ENCODE results near the gene DTNA.
"Not testable (repeated sequence)": the region's sequence is repeated elsewhere in the genome, so short reads cannot be mapped to it uniquely, and the experiment has no call there.

DTNA gene

DNA sequence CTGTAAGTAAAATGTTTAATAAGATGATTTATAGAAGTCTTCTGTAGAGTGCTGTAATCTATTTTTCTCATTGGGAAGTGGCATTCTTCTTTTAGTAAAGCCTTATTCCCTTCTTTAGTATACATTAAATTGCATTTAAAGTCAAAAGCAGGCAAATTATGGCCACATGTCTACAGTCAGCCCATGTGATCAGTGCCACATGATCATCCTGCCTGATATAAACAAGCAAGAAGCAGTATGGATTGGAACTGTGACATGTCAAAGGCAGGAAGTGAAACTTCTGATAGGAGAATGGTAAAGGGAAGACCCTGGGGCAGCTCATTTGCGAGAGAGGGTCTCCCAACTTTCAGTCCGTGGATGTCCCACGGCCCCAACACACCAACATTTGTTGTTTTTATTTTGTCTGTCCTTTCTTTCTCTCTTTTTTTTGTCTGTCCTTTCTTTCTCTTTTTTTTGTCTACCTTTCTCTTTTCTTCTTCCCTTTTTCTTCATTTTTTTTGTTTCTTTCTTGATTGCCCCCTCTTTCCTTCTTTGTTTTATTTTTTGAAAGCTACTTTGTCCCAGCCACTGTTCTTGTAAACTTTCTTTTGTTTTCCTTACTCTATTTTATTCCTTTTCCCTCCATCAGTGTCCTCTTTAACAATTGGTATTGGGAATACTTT lies 154.9 kb downstream of the DTNA start:
- no peak for DNase-seq

DNA sequence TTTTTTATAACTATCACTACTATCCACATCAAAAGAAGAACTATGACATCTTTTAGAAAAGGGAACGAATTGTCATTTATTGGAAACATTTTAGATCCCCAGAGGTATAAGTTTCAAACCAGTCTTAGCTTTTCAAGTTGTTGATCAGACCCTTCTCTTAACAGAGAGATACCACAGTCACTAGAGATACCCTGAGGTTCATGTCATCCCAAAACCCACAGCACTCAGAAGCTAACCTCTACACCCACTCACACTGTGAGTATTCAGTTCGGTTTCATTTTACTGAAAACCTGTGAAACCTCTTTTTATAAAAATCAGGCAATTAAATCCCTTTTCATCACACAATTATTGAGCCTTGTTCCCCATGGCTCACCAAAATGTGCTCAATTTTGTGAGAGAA lies 156.2 kb downstream of the DTNA start:
- DNase-seq: no peak

DNA sequence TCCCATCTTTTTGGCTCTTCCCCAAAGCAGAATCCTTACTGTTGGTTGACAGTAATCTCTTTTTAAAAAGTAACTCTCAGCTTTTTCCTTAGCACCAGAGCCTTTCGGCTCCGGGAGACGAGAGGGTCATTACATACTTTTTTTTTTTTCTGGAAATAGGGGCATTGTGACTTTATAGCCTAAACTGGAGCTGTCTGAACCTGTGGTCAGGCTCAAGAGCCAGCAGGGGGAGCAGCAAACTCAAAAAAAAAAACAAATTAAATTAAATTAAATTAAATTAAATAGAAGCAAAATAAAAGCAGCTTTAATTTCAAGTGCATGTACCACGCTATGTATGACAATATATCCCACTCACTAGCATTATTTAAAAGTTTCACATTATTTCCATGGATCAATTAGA lies 156.6 kb downstream of the DTNA start:
- no peak for DNase-seq

DNA sequence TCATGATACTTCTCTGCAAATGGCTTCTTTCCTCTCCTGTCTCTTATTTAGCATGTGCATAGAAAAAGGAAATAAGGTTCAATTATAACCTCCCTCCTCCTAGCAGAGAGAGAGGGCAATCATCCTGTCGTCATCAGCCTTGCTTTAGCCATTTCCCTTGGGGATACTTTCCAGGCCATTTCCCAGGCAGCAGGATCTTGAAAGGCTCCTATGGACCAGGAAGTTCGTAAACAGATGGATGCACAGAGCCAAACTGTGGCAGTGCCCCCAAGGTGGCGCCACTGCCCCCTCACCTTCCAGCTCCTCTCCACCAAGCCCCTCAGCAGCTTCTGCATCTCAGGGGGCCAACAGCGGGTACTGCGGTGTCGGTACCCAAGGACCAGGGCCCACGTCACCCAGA lies 157.4 kb downstream of the DTNA start:
- DNase-seq: no peak

DNA sequence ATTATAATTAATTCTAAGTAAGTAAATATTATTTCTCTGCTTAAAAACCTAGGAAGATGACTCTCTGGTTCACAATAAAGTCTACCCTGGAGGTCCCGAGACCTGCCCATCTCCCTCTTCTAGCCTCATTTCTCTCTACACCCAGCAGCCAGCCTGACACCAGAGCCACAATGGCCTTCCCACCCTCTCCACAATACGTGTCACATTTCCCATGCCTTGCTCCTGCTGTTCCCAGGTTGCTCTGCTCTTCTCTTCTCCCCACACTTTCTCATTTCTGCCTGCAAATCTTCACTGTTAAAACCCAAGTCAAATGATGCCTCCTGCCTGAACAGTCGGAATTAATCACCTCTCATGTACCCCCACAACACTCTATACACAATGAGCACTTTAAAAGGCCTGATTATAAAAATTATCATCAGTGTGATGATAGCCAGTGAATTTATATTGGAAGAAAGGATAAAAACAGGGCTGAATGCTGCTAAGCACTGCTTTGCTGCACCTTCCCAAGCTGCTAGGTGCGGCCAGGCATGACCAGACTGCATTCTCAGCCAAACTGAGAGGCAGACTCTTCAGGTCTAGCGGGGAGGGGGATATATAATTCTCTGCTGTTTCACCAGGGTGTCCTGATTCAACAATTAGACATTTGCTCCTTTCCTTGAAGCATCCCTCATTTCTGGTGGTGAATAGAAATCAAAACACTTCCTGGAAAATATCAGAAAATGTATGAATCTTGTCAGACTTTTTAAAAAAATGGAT lies 160.6 kb downstream of the DTNA start:
- no peak for DNase-seq

DNA sequence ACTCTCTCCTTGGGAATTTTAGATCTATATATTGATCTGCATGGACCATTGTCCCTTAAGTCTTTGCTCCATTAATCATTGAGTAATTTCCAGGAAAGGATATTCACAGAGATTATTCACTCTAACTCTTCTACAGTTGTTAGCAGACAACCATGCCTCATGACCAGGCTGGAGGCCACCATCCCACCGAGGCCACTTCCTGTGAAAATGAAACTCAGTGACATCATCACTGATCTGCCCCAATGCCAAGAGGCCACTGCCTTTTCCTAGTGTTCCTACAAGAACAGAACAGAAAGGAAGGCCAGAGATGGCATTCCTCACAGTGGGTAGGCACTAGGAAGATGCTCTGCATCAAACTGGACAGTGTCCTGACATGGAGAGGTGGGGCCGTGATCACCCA lies 161.3 kb downstream of the DTNA start:
- DNase-seq: no peak

DNA sequence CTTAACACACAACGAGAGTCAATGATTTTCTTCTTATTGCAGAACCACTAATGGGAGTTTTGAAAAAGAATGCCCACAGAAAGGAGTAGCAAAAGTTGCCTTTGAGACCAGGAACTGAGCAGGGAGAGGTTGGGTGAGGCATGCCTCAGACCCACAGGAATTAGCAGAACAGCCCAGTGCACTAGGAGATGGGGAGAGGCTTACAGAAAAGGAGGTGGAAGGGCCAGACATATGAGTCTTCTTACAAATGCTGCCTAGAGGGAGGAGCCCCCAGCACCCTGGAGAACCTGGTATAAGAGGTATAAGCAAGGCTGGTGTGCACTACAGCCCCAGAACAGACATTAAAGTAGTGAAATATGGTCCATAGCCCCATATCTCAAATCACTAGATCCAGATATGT lies 162.0 kb downstream of the DTNA start:
- DNase-seq: no peak

DNA sequence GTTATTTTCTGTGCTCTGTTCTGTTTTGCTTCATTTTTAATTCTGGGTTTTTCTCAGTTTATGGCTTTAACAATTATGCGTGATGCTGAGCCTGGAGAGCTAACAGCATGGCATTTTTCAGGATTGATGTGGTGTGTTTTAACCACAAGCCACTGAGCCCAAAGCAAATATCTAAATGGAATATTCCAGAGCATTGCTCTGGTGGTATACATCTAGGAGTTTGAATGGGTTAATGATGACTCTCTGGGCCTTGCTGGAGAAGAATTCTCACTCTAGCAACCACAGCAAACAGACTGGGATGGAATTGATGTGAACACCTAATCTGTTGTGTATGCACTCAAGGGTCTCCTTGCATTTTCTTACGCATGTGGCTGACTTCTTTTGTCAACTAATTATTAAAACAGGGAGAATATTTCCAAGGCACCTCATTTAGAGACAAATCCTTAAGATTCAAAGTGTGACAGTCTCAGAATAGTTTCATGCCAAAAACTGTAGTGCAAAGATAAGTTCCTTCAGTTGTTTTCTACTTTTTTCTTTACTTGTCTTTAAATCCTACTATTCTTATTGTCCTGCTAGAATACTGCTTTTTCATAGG lies 164.0 kb downstream of the DTNA start:
- DNase-seq: no peak

DNA sequence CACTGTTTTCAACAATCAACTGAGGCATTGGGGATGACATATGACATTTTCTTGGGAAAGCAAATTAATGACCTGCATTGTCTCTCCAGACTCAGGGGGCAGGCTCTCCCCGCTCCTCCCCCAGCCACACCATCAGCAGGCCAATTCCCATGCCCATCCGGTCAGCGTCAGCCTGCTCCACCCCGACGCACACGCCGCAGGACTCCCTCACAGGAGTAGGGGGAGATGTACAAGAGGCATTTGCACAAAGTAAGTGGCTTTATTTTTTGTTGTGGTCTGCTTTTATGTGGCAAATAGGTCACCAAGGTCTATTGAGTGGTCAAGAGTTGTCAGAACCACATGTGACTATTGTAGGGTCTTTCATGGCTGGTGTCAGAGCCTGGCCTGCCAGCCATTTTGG lies 165.1 kb downstream of the DTNA start:
- DNase-seq: no peak

DNA sequence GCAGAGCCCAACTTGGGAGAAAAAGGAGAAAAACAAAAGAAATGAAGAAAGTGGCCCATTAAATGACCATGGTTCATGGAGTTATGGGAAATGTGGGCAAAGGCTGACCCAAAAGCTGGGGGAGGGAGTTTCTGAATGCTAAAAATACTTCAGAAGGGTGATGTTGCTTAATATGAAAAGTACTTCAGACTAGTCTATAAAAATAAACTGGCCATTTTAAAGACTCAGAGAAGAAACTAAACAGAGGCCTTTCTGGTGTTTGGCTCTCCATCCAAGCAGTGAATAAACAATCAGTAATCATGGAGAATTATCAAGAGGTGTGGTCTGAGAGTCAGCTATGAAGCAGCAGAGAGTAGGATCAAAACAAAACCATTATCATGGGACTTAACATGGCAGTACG lies 170.3 kb downstream of the DTNA start:
- DNase-seq: no peak

DNA sequence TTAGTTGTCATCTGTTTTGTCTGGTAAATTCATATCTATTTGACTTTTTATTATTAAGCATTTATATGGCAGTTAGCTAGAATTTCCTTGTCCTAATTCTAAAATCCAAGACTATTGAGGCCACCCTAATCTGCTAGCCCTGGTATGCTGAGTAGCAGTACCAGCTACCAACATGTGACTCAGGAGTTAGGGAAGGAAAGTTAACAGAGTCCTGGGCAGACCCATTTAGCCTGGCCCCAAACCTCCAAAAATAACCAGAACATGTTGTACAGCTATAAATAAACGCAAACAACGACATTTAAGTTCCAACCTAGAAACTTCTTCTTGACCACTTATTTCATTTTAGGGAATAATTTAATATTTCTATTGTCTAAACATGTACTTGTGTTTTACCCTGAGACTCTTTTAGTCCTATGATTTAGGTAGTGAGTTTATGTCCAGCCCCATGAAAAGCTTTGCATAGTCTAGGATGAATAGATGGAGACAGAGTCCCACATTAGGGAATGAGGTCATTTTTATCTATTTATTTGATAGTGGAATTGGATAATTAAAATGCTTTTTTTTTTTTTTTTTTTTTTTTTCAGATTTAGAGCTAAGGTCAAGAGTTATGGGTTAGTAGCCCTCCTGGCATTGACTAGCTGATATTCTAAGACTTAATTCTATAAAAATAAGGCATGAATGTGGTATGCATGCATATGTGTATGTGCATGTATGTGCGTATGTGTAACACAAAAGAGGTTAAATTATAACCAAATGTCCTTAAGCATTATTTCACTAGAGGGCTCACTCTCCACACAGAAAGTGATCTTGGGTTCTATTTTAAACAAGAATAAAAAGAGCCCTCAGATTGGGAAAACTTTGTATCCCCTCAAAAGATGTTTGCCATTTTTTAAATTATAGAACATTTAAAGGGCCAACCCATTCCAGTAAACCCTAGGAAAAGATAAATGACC lies 171.1 kb downstream of the DTNA start:
- no peak for DNase-seq

DNA sequence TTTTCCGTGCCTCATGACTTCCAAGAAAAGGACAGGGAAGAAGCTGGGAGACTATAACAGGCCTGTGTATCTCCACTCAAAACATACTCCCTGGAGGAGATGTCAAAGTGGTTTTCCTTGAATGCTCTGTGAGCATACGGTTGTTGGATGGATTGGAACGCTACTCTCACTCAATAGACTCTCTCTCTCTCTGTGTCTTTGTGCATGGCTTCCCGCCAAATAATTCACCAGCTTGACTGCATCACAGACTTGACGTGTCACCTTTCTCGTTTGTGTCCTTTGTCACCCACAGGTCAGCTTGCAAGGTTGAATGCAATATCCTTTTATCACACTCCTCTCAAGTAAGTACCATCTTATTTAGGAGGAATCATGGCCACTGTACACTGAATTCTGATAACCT lies 174.3 kb downstream of the DTNA start:
- DNase-seq: no peak

DNA sequence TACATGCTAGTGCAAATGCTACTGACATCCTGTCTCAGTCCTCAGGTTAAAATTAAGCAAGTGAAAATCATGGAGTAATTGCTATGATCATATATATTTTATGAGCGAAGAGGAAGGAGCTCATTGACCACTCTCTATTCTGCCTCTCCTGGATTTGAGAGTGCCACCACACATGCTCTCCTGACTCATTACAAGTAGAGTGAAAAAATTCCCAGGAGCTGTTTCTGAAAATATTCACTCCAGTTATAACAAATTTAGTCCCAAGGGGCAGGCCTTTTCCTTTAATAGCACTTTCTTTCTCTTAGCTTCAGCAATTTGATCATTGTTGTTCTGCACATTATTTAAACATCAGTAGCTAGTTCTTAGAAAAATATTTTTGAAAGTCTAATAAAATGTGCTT lies 176.1 kb downstream of the DTNA start:
- no peak for DNase-seq

DNA sequence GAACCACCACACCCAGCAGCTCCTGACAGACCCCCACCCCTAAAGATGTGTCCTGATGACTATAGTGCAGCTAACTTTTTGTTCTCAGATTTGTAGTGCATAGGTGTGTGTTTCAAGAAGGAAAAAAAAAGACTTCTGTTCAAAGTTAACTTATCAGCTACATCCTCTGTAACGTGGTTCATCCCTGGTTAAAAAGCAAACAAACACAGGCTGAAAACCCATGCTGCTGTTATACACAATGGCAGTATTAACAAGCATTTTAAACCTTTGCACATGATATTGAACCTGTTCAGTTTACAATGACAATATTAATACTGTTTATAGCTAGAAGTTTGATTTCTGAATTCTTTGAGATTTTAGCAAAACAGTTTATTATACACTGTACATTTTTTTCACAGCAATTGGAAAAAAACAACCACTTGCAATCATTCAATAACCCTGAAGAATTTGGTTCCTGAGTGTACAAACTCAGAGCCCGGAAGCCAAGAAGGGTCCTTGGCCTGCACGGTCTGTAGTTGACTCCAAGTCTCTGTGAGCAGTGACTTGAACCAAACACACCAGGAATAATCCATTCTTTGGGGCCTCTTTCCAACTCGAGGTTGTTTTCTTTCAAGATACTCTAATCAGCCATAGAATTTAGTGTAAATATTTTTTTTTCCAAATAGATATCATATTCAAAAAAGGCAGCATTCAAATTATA lies 177.9 kb downstream of the DTNA start:
- no peak for DNase-seq

DNA sequence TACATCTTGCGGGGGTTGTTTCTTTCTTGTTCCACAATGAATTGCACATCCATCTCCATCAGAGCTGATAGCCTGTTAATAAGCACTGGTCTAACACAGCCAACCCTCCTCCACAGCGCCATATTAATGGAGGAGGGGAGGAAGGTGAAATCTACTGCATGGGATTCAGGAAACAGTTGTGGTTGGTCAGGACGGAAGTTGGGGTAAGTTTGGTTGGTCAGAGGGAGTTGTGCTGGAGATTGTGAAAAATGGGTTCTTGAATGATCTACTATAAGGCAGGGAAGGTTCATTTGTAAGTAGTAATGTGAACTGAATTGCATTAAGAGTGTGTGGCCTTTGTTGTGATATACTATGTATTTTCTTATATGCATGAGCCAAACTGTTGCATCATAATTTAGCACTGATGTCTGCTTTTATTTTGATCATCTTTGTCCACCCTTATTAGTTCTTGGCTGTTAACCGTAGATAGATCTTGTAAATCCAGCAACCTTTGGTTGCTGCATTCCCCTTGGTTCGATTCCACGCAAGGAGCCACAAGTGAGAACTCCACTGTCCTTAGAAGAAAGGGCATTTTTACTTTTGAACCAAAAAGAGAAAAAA lies 180.5 kb downstream of the DTNA start:
- no peak for DNase-seq

DNA sequence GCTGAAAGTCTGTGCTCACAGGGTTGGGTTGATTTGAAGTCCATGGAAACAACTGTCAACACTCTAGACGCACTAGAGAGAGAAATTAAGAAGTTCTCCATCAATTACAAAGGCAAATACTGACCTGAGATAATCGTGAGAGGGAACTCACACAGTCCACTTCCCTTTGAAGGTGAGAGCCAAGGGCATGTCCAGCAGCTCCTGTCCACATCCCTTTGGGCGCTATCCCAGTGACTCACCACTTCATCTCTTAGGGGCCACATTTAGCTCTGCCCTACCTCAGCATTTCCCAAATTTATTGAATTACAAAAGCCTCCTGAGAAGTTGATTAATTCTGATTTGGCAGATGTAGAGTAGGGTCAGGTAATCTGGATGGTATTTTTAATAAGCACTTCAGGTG lies 182.3 kb downstream of the DTNA start:
- no peak for DNase-seq

DNA sequence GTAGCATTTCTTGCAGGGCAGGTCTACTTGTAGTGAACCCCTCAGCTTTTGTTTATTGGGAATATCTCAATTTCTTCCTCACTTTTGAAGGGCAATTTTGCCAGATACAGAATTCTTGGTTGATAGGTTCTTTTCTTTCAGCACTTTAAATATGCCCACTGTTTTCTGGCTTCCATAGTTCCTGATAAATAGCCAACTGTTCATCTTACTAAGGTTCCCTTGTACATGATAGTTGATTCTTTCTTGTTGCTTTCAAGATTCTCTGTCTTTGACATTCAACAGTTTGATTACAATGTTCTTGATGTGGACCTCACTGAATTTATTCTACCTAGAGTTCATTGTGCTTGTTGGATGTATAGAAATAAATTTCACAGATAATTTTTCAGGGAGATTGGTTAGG lies 183.1 kb downstream of the DTNA start:
- no peak for DNase-seq

DNA sequence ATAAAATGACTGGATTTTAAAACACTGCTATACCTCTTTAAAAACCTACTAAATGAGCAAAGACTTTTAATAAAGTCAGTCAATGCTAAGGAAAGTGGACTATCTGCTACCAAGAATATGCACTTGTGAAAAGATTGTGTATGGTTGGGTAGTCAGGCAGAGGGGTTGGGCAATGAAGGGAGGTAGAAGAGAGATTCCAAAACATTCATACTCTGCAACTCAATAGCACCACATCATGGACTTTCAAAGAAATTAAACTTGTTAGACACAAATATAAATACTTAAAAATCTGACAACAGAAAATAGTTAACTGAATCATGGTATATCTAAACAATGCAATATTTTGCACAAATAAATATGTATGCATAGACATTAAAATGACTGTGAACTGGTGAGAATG lies 191.2 kb downstream of the DTNA start:
- DNase-seq: no peak

DNA sequence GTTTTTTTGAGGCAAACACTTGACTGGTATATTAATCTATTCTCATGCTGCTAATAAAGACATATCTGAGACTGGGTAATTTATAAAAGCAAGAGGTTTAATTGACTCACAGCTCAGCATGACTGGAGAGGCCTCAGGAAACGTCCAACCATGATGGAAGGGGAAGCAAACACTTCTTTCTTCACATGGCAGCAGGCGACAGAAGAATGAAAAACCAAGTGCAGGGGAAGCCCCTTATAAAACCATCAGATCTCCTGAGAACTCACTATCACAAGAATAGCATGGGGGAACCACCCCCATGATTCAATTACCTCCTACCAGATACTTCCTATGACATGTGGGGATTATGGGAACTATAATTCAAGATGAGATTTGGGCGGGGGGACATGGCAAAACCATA lies 194.9 kb downstream of the DTNA start:
- no peak for DNase-seq

DNA sequence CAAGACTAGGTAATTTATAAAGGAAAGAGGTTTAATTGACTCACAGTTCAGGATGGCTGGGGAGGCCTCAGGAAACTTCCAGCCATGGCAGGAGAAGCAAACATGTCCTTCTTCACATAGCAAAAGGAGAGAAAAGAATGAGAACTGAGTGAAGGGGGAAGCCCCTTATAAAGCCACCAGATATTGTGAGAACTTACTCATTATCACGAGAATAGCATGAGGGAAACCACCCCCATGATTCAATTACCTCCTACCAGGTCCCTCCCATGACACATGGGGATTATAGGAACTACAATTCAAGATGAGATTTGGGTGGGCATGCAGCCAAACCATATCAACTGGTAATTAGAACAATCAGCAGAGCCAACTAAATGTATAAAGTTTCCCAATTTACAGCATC lies 196.9 kb downstream of the DTNA start:
- DNase-seq: not testable (repeated sequence)

DNA sequence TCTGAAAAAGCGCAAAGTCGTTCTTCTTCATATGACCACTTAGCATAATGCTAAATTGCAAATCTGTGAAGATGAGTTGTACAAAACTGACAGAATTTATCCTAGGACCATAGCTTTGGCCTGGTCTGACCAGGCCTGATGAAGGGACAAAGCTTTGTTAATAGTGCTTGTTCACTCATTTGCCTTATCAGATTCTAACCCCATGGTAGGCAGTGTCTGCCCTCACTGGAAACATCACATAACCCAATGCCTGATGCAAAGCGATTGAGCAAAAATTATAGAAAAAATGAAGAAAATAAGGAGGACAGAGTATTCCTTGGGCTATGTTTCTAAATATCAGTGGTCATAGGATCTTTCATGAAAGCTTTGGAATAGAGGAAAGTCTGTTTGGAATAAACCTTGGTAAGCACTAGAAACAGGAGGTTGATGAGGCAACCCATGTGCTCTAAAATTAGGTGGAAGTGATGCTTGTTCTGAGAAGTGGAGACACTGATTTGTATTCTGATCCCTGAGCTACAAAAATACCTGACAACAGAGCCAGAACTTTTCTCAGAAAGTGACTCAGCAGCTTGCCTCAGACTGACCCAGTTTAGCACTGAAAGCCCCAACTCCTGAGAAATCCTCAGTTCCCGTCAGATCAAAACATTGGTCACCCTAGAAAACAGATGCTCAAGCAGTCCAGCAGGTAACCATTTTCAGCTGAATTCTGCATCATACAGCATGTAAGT lies 199.7 kb downstream of the DTNA start:
- DNase-seq: no peak

DNA sequence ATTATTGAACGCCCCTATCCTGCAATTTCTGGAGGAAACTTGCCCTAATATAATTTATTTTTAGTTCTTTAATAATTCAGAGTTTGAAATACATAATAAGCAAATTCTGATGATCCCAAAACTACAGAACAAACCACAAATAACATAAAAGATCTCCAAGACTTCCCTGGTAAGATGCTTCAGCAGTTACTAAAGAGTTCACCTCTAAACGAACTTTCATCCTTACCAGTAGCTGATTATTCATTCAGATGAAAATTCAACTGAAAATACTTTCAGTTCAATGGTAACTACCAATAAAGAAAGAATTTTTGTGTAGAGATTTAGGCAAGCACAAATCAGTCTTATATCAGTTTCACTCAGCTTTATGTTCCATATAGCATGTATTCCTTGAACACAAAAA lies 201.0 kb downstream of the DTNA start:
- no peak for DNase-seq
